Mucosa of descending colon (tissue), 3 donors: Measurements from ENCODE around the gene AFTPH. TPM values are rescaled to one million over a fixed set of nuclear protein-coding genes. Genes with fewer than 3 reads are reported as not detected.

ENCODE experiments used
- ATAC-seq: fragments of 200-7000 bp; cut with Tn5 transposase; one replicate; pipeline ENCODE4 v1.9.1; 2020; ENCODE audit warnings: mild to moderate bottlenecking, moderate library complexity
- DNase-seq, 3 donors: peaks; one replicate each; pipeline ENCODE4 v3.0.0-alpha.2; 2020
- H3K36me3 ChIP-seq: fragments of 200-600 bp; one replicate; pipeline ENCODE4 v1.8.0; 2021; ENCODE audit warnings: low read depth, mild to moderate bottlenecking
- H3K4me1 ChIP-seq: fragments of 200-600 bp; one replicate; pipeline ENCODE4 v1.8.0; 2021; ENCODE audit warnings: low read depth, mild to moderate bottlenecking
- H3K4me3 ChIP-seq: fragments of 200-600 bp; one replicate; pipeline ENCODE4 v1.8.0; 2021; ENCODE audit warnings: mild to moderate bottlenecking
- H3K9me3 ChIP-seq: fragments of 200-600 bp; one replicate; pipeline ENCODE4 v1.8.0; 2021; ENCODE audit warnings: mild to moderate bottlenecking
- intact Hi-C, 2 donors: fragments of 100-400 bp; cut with DNase I in 1 of 2; cut with micrococcal nuclease in 1 of 2; formaldehyde crosslinking; loops; one replicate each; pipeline versions ENCODE4 v1.11.0 to v1.11.1; 2022; cut with DNase I, micrococcal nuclease
- total RNA-seq, 3 donors: library from RNA; stranded (reverse); fragmentation: NEBNext Ultra II Directional in 2 of 3; extraction: Animal tissue kit (Norgen Biotek cat#: 25700) in 2 of 3; gene quantifications; one replicate each; pipeline versions ENCODE4 v1.2.1 to v1.2.4, GENCODE V29; 2021 to 2023
- TF ChIP-seq, protein P1 (sequence below): fragments of 200-600 bp; IDR thresholded peaks from one replicate; pipeline ENCODE4 v1.8.0; 2022; ENCODE audit warnings: antibody characterized with exemption, mild to moderate bottlenecking
- donor health status: DM: no; HTN: no; CAD: no; lungs with moderate emphysema.
- donor health status: DM: no; HTN: no; CAD: no.
- donor health status: DM: no; HTN: yes; CAD: no.

AFTPH gene
- total RNA-seq, 3 donors from 2014 or later, result 45.9 to 61.2 (median 50.4) TPM

DNA sequence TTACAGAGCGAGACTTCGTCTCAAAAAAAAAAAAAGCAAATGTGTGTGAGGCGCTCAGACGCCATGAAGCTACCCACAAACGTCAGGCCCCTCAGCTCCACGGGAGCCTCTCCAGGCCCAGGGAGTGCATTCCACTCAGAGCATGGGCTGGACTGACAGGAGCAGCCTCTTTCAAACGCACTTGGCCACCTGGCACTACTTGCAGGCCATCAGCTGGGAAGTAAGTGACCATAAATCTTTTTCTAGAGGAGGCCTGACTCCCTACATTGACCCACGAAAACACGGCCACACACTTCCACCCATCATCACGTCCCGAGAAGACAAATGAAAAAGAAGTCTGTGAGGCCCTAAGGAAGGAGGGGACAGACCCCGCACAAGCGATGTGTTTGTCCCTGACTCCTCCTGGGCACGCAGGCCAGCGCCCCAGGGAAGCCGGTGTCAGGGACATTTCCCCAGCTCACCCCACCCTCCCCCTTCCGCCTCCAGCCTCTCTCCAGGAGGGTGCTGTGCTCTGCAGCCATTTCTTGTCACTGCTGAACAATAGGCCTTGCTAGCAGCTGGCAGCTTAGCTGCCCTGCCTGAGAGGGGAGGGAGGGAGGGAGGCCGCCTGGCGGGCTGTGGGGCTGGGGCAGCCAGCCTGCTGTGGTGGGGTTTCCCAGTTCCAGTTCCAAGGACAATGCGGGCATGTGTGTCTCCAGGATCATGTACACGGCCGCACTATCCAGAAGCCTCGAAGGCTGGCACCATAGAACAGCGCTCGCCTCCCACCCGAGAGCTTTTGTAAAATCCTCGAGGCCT lies 103.0 kb downstream of the AFTPH start:
- DNase-seq, result no peak
- ATAC-seq, result no peak

DNA sequence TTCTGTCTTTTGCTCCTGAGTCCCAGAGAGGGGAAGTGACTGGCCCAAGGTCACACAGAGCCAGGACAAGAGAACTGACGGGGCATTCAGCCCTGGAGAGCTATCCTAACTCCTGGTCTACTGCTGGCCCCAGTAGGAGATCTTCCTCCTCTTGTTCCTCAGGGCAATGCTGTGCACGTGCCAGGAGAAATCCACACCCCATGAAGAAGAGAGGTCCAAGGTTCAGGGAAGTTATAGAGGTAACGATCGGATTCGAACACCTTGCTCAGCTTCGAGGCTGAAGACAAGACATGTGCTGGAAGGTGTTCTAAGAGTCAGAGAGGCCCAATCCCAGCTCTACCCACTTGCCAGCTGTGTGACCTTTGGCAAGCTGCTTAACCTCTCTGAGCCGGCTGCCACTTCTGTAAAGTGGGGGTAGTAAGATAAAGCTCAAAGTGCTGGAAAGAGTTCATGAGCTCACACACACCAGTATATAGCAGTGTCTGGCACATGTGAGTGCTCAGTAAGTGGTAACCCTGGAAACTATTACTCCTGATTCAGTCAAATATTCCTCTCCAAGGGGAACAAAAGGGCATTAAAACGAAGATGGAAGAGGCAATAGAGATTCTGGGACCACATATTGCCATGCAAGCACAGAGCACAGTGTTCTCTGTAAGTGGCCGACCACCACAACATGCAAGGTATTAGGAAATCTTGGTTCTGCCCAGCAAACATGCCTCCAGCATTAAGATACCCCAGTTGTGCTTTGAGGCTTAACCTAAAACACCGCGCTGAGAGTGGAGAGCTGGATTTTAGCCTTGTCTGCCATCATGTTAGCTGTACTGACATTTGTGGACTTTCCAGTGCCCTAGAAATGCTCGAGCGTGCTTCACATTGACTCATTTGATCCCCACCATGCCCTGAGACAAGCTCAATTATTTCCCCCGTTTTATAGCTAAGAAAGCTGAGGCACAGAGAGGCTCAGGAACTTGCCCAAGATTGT lies 104.0 kb downstream of the AFTPH start:
- H3K4me3 ChIP-seq, result no peak overlapping the region
- intact Hi-C loops, result no loop called here
- H3K9me3 ChIP-seq, result no peaks in the 10 kb centered on the region
- ATAC-seq (peak; percentile 73), DNase-seq (no peak)
- TF ChIP-seq, protein P1, sequence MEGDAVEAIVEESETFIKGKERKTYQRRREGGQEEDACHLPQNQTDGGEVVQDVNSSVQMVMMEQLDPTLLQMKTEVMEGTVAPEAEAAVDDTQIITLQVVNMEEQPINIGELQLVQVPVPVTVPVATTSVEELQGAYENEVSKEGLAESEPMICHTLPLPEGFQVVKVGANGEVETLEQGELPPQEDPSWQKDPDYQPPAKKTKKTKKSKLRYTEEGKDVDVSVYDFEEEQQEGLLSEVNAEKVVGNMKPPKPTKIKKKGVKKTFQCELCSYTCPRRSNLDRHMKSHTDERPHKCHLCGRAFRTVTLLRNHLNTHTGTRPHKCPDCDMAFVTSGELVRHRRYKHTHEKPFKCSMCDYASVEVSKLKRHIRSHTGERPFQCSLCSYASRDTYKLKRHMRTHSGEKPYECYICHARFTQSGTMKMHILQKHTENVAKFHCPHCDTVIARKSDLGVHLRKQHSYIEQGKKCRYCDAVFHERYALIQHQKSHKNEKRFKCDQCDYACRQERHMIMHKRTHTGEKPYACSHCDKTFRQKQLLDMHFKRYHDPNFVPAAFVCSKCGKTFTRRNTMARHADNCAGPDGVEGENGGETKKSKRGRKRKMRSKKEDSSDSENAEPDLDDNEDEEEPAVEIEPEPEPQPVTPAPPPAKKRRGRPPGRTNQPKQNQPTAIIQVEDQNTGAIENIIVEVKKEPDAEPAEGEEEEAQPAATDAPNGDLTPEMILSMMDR, result no peak
- no peaks in the 10 kb centered on the region for H3K4me1 ChIP-seq
- H3K36me3 ChIP-seq, result no peaks in the 10 kb centered on the region

More for the DNA sequence above, 103.0 kb downstream of the AFTPH start:
- no peaks in the 10 kb centered on the region for H3K36me3 ChIP-seq
- TF ChIP-seq, protein P1, result no peak
- intact Hi-C loops, result no loop called here
- H3K4me1 ChIP-seq, result no peaks in the 10 kb centered on the region
- no peaks in the 10 kb centered on the region for H3K9me3 ChIP-seq
- no peak overlapping the region for H3K4me3 ChIP-seq

DNA sequence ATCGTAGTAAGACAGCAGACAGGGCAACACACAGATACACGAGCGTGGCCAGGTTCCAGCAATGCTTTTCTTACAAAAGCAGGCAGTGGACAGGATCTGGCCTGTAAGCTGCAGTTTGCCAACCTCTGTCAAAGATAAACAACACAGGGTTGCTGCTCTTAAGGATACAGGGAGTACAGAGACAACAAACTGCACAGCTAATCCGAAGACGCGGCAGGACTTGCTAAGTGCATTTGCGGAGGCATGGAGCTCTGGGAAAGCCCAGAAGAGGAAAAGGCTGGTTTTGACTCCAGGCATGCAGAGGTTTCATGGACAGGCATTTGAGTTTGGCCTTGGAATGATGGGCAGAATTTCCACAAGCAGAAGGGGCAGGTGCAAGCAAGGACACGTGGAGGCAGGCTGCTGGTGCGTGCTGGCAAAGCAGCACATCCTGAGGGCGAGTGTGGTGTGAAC lies 105.2 kb downstream of the AFTPH start:
- Histone ChIP-seq H3K36me3 (no peaks in the 10 kb centered on the region), H3K9me3 (no peaks in the 10 kb centered on the region), H3K4me1 (no peaks in the 10 kb centered on the region), H3K4me3 (no peak overlapping the region)
- DNase-seq, result no peak
- TF ChIP-seq, protein P1, result no peak
- intact Hi-C loops, result no loop called here
- no peak for ATAC-seq

GRCh38 chr2:64629875-64630274 lies 105.7 kb downstream of the AFTPH start:
- ATAC-seq (no peak), DNase-seq (no peak)
- Histone ChIP-seq H3K36me3 (no peaks in the 10 kb centered on the region), H3K4me3 (no peak overlapping the region), H3K9me3 (no peaks in the 10 kb centered on the region), H3K4me1 (no peaks in the 10 kb centered on the region)
- intact Hi-C loops, result no loop called here
- TF ChIP-seq, protein P1, result no peak

GRCh38 chr2:64630752-64631151 lies 106.6 kb downstream of the AFTPH start:
- ATAC-seq (no peak), DNase-seq (no peak)
- H3K4me1 ChIP-seq, result no peaks in the 10 kb centered on the region
- no peak overlapping the region for H3K4me3 ChIP-seq
- TF ChIP-seq, protein P1, result no peak
- H3K9me3 ChIP-seq, result no peaks in the 10 kb centered on the region
- intact Hi-C loops, result no loop called here
- H3K36me3 ChIP-seq, result no peaks in the 10 kb centered on the region
